Measurements from ENCODE around the gene CELF2.
"Not testable (repeated sequence)": the region's sequence is repeated elsewhere in the genome, so short reads cannot be mapped to it uniquely, and the experiment has no call there.

CELF2 gene

DNA sequence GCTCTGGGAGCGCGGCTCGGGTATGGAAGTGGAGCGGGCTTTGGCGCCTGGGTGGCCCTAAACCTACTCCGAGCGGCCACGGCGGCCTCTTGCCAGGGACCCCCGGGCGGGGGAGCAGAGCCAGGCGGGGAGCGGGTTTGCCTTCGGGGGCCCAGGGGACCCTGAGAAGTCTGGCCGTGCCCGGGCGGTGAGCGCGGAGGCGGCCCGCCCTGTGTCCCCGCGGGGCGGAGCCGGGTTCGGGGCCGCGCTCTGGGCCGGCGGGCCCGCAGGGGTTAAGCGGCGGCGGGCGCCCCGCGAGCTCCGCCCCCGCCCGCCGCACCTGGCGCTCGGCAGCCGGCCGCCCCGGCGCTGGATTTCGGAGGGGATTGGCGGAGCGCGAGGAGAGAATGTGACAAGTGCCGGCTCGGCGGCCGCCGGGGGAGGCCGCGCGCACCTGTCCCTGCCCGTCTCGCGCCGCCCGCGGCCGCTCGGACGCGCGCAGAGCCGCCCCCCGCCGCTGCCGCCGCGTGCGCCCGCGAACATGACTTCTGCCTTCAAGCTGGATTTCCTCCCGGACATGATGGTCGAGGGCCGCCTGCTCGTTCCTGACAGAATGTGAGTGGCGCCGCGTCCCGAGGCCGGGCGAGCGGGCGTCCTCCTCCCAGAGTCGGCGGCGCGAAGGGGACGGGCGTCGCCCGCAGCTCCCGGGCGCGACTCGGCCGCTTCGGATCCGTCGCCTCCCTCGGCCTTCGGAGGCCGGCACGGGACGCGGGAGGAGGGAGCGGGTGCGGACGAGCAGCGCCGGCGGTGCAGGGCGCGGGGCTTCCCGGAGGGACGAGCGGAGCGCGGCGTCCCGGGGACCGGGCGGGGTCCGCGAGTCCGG is at the start of gene CELF2:
CELF2 (plus strand) TSS at position 303 of the 862 bp plus-strand sequence; CDS start at position 521, 218 bp downstream.
- DNase-seq (ENCODE audit: low spot score) = peak; percentile 55

DNA sequence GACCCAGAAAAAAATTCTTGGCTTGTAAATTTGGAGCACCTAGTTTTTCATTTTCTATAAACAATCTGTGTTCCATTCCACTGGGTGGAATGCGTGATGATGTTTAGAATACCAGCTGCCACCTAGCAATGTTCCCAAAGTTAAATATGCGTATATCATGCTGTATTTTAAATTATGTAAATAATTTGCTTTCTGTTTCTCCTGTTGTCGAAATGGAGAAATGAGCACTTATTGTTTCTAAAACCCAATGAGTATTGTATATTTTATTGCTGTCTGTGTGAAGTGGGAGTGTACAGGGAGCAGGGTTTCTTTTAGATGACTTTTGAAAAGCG is 49.4 kb upstream of the CELF2 start:
- no peak for DNase-seq (ENCODE audit: low spot score)

DNA sequence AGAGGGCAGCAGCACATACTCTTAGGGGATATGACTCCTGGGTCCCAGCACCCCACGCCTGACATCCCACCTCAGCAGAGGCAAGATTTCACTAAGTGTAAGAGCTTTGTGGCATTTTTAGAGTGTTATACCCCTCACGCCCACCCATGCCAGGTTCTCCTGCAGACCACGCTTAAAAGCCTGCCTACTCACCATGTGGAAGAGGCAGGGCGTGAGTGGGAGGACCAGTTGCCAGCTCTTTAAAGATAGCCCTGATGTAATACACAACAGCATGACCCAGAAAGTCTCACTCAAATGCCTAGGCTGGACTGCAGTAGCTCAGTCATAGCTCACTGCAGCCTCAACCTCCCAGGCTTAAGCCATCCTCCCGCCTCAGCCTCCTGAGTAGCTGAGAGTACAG is 44.4 kb upstream of the CELF2 start:
- no peak for DNase-seq (ENCODE audit: low spot score)

DNA sequence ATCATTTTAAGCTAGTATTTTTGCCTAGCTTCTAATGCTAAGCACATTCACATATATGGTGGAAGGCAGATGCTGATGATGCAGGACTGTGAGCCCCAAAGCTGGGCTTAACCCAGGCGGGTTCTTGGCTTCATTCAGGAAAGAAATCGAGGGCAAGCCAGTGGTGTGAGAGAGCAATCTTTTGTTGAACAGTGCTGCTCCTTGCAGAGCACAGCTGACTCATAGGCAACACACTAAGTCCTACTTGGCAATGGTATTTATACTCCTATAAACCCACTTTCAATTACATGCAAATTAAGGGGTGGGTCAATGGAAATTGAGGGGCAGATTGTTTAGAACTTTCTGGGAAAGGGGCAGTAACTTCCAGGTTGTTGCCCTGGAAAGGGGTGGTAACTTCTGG is 42.0 kb upstream of the CELF2 start:
- DNase-seq (ENCODE audit: low spot score) = no peak

DNA sequence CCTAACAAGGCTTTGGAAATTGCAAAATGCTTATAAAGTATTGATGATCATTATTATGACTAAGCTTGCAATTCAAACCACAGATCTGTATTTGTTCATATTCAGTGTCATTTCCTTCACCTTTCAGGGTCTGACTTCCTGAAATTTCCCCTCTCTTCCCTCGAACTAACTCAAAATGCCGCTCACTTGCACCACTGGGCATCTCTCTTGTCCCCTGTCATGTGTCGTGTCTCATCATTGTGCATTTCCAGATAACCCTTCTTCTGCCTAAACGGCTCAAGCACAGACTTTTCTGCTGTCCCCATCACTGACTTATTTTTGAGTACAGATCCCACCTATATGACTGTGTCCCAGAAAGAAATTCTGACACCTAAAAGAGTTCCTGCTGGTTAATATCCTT is 41.0 kb upstream of the CELF2 start:
- DNase-seq (ENCODE audit: low spot score) = no peak

DNA sequence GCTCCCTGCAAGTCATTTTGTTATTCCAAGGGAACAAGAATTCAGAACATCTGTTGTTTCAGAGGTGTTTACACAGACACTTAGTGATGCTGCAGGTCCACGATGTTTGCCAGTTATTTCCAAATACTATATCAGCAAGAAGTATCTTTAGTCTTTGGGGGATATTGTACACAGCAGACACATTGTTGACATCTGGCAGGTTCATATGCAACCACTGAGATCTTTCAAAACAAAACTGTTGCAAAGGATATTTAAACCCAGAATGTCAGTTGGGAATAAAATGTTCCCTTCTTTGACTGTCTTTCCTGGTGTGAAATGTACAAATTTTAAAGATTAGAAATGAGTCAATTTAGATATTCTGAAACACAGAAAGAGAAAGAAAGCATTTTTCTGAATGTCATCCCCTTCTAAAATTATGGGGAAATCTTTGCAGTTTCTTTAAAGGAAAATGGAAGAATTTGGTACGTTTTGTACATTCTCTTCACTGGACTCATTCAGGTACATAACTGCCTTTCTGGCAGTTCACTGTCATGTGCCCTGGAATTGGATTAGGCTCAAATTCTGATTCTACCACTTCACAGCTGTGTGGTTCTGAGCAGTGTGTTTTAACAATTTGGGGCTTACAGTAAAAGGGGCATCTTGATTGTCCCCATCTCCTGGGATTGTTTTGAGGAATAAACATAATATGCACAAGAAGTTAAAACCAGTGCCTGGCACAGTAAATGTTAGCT is 40.3 kb upstream of the CELF2 start:
- DNase-seq (ENCODE audit: low spot score) = no peak

DNA sequence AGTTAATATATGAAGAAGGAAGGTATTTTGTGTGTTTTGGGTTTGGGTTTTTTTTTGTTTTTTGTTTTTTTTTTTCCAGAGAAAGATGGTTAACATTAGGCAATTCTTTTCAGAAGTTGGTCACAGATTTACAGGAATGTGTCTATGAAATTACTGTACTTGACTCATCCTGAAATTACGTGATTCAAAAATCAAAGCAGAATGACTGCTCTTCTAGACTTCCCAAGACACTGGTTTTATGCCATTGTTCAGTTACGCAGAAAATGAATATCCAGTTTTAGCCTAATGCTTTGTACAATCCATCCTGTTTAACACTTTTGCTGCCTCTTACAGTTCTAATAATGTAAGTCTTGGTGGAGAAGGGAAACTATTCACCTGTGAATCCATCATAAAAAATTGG is 39.7 kb upstream of the CELF2 start:
- DNase-seq (ENCODE audit: low spot score) = no peak

DNA sequence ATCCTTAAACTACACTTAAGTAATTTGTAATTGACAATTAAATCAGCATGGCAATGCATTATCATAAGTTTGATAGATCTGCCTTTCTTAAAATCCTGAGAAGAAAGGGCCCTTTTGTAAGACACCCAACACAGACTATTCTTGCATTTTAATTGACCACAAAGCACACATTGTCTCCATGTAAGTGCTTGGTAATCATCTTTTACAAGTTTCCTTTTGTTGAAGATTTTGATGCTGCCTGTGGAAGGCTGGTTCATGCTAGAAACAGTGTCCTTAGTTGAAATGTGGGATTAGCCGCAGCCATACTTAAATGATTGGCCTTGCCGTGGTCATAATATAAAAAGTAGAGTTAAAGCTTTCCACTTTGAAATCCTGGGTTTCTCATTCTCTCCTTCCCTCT is 32.3 kb upstream of the CELF2 start:
- DNase-seq (ENCODE audit: low spot score) = no peak

DNA sequence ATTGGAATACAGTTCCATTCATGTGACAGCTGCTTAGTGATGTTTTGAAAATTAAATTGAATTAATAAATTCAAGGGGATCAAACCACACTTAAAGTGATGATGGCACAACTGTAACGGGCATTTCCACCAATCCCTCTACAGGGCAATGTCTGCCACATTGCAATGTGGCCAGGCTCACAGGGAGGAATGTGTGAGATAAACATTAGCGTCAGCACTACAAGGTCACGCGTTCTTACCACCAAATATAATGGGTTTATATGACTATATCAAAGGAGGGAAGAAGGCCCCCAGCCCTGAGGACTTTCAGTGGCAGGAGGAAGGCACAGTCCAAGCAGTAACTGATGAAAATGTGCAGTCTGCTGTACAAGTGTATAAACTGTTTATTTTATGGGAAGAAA is 31.1 kb upstream of the CELF2 start:
- no peak for DNase-seq (ENCODE audit: low spot score)

DNA sequence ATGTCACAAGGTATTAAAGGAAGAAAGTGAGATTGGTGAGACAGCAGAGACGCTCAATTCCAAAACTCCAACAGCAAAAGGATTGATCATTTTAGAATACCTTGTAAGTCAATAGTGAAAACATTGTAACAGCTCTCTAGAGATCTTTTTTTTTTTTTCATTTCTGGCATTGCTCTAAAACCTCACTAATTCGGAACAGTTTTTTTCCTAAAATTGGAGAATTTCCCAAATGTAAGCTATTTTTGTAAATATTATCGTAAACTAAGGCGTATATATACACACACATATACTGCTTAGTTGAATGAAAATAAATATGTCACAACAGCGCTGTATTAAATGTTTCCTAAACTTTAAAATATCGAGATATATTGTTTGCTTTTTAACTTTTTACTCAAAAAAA is 30.6 kb upstream of the CELF2 start:
- no peak for DNase-seq (ENCODE audit: low spot score)

DNA sequence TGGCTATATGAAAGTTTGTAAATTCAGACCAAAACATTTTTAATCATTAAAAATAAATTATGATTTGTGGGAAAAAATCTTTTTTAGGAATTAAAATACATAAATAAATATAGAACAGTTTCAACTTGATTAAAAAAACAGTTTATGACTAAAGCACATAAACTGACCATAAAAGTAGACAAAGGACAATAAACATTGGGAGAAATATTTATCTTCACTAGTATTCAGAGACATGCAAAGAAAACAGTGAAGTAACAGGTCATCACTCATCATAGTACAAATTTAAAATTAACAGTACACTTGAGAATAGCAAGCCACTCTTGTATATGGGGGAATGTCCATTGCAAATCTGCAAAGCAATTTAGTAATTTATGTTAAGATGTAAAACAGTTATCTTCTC is 28.0 kb upstream of the CELF2 start:
- no peak for DNase-seq (ENCODE audit: low spot score)

DNA sequence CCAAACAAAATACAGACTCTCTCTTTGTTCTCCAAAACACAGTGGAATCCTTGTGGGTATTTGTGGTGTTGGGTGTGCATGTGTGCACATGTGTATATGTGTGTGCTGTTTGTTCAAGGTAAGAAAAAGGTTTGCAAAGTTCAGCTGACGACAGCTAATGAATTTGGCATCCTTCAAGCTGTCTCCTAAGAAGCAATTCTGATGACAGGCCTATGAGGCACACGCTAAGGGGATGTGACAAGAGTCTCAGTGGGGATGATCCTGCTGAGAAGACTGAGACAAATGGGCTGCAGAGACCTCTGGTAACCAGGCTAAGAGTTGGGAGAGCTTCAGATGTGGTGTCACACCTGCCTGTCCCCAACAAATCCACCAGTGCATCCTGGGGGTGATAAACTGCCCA is 26.5 kb upstream of the CELF2 start:
- no peak for DNase-seq (ENCODE audit: low spot score)

DNA sequence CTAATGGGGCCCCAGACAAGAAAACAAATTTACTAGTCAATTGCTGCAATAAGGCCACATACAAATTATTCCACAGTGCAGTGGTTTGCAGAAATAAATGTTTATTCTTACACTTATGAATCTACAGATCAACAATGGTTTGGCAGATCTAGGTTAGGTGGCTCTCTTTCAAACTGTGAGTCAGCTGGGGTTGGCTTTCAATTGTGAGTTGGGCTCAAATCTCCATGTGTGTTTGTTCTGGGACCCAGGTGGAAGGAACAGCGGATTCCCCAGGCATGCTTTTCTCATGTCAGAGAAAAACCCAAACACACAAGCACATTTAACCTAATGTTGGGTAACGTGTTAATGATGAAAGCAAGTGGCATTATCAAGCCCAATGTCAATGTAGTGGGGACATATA is 25.6 kb upstream of the CELF2 start:
- no peak for DNase-seq (ENCODE audit: low spot score)

DNA sequence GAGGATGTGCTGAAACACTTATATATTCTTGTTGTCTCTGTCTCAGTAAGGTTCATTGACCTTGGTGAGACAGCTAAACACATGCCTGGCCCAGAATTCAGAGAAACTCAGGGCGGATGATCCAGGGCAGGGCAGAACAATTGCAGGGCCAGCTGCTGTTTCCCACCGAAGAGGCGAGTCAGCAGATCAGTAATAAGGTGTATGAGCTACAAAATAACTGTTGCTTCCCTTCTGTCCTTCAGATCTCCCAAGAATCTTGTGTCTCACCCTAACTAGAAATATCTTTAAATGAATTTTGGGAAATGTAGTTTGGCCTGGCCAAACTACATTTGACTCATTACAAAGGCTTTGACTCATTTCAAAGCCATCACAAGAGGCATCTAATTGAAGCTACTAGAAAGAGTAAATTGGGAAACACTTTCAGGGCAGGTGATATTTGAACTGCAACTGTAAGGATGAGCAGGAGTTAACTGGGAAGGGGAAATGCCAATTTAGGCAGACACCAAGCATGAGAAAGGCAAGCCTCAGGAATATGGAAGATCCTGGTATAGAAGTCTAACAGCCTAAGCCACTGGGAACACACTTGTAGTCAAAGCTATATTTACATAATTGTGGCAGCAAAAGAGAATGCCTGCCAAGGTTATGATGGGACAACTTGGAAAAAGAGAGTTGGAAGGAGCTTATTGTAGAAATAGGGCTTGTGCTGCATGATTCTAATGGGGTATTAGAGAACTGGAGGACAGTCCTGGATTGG is 24.5 kb upstream of the CELF2 start:
- no peak for DNase-seq (ENCODE audit: low spot score)

DNA sequence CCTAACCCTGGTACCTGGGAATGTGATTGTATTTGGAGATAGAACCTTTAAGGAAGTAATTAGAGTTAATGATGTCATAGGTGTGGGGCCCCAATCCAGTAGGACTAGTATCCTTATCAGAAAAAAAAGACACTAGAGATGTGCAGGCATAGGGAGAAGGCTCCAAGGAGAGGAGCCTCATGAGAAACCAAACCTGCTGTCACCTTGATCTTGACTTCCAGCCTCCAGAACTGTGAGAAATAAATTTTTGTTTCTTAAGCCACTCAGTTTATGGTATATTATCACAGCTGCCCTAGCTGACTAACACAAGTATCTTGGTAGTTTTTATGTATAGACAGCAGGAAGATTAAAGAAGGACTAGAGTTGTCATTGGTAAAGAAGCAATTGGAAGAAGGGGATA is 23.9 kb upstream of the CELF2 start:
- no peak for DNase-seq (ENCODE audit: low spot score)

DNA sequence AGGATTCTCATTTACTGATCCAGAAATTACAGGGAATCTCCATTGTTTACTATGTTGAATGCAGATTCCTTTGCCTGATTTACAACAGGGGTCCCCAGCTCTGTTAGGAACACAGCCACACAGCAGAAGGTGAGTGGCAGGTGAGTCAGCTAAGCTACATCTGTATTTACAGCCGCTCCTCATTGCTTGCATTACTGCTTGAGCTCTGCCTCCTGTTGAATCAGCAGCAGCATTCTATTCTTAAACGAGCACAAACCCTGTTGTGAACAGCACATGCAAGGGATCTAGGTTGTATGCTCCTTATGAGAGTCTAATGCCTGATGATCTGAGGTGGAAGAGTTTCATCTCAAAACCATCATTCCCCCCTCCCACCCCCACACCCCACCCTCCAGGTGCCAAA is 23.3 kb upstream of the CELF2 start:
- DNase-seq (ENCODE audit: low spot score) = no peak

DNA sequence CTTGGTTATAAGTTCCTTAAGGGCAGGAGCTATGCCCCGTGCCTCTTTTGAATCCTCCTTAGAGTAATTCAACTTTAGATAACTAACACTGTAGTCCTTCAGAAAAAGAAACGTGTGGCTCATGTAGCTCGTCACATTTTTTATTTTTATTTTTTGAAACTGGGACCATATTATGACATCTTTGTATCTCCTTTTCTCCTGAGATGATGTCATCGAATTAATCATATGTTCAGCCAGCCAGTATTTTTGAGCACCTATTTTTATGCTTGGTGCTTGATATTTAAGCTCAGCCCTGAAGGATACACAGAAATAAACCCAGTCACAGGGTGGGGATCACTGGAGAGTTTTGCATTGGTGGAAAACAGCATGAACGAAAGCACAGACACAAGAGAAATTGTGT is 22.6 kb upstream of the CELF2 start:
- DNase-seq (ENCODE audit: low spot score) = no peak

DNA sequence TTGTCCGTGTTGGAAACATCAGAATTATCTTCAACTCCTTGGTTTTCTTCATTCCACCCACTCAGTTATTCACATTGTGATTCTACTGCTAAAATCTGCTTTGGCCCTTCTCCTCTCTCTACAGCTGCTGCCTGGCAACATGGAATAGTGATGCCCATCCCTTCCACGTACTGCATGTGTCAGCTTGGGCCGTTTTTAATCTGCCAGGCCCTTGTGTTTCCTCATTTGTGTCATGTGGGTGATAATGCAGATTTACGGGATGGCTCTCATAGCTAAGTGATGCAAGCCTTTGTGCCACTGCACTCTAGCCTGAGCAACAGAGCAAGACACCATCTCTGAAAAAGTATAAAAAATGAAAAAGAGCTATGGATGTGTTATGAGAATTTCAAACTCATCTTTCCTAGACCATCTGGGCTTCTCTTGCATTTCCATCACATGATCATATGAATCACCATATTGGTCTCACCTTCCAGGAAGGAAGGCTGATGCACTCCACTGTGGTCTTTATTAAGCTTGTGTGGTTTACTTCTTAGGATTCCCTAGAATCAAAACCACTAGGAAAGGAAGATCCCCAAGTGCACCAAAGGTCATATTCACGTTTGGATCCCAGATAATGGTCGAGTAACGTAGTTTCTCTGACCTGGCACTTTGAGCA is 20.6 kb upstream of the CELF2 start:
- no peak for DNase-seq (ENCODE audit: low spot score)

DNA sequence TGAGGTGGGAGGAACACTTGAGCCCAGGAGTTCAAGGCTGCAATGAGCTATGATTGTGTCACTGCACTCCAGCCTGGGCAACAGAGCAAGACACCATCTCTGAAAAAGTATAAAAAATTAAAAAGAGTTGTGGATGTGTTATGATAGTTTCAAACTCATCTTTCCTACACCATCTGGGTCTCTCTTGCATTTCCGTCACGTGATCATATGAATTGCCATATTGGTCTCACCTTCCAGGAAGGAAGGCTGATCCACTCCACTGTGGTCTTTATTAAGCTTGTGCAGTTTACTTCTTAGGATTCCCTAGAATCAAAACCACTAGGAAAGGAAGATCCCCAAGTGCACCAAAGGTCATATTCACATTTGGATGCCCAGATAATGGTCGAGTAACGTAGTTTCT is 18.2 kb upstream of the CELF2 start:
- DNase-seq (ENCODE audit: low spot score) = not testable (repeated sequence)

DNA sequence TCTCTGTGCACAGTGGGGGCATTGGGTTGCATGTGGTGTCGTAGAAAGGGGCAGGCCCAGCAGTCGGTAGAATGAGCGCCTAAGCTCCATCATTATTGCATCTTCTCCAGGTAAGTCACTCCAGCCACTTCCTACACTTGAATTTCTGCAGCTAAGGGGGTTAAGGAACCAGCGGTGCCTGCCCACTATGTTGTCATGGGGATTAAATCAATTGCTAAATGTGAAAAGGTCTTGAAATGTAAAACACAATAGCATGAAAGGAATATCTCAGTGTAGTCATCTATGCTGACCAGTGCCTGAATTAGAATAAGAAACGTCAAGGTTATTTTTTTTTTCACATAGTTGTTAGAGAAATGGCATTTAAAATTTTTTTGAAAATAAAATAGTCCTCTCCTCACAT is 15.2 kb upstream of the CELF2 start:
- no peak for DNase-seq (ENCODE audit: low spot score)

DNA sequence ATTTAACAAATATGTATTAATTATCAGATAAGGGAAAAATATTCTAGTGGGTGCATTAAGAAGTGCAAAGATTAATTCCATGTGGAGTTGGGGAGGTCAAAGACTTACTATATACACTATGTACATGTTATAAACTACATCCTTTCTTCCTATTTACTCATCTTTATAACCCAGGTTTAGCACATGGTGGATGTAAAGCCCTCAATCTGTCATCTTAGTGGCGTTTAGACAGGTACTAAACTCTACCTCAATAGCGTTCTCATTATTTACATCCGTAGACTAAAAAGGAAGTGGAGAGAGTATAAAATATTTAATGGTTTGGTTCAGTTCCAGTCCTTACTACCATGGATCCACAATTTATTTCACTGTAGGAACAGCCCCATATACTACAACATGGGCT is 14.8 kb upstream of the CELF2 start:
- no peak for DNase-seq (ENCODE audit: low spot score)

DNA sequence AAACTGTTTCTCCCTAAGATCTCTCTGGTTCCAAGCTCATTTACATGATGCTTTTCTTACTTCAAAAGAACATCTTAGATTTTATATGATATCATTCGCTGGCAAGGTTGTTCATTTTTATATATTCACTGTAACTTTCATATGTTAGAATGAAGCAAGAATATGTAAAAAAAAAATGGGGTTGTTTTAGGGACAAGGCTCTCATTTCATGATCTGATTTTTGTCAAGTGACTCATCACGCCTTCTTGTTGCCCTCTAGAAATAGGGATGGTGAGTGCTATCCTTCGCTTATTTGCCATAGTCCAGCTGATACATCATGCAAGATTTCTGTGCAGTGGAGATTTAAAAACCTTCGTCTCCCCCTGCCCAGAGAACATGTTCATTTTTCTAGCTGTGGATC is 14.0 kb upstream of the CELF2 start:
- no peak for DNase-seq (ENCODE audit: low spot score)

Measured in germinal center (tissue), 1 donor.